Measurements from ENCODE around the gene PHLPP1.

The PHLPP1 gene

DNA sequence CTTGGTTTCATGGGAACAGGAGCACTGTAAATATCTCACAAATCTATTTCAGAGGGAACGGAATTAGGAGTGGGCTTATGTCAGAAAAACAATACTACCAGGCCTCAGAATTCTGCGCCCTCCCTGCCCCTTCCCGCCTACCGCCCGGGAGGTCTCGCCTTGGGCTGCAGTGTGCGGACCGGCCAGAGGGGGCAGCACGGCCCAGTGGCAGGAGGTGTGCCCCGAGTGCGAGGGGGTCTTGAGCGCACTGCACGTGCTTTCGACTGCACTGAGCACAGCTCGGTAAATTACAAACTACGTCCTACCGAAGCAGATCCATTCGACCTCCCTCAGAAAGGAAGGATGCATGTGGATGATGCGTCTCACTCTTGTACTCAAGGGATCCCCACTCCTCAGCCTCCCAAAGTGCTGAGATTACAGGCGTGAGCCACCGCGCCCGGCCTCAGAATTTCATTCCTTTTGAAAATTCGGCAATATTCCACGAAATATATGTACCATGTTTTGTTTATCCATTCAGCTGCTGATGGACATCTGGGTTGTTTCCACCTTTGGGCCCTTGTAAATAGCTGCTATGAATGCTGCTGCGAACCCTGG lies 307.2 kb downstream of the PHLPP1 start:
- DNase-seq, result no peak

DNA sequence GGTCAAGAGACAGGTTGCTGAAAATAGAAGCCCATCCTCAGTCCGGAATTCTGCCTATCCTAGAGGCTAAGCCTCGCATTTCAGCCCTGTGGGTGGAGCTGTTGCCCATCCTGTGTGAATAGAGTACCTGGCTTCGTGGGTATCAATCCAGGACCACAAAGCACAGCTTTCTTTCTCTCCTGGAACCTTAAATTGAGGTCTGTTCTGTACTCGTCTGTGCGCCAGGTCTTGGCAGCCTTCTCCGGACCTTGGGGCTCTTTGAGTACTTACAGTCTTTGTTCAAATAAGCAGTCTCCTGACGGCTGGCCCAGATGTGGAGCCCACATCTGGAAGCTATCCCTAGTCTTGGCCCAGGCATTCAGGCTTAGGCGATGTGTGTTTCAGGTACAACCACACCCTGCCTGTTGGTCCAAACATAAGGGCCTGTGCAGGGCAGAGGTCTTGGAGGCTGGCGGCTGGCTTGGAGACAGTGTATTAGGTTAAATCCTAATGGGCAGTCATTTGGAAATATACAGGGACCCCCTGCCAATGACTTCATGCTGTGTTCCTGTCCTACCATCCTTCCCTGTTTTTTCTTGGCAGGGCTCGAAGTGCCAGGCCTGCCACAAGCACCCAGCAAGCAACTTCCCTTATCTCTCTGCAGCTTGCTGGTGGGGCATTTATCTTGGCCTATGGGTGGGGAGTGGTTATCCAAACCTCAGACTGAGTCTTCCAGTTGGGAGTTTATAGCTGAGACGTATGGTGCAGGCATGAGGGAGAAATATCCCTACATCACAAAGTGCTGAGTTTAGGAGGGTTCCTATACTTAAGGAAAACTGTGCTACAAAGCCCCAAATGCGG lies 310.1 kb downstream of the PHLPP1 start:
- DNase-seq, result peak; percentile 5 to 21 (median 16)

DNA sequence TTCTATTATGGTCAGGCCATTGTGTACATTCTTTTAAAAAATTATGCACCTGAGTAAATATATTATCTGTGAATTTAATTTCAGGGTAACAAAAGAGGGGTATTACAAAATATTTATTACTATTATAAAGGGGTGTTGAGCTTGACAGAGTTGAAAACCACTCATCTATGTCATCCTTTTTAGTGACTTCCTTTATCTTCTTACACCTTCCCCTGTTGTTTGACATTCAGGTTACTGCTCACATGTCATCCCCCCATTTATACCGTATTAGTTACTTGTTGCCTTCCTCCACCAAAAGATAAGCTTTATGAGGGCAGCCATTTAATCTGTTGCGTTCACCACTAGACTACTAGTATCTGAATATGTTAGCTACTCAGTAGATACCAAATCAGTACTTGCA lies 313.0 kb downstream of the PHLPP1 start:
- no peak for DNase-seq

Data from suppressor macrophage (primary cell).